VCaP (cell line): Measurements from ENCODE around the gene CADM3.

Experiments used
- H3K27ac ChIP-seq: fragments of 450-650 bp; 2 replicates; pipeline ENCODE4 v1.5.1; 2017
- CTCF ChIP-seq: fragments of 450-650 bp; conservative IDR thresholded peaks from 2 replicates; pipeline ENCODE4 v1.5.1; 2017; ENCODE audit warnings: mild to moderate bottlenecking, moderate library complexity

CADM3 gene

GRCh38 chr1:159200769-159201168 is 29.4 kb downstream of the CADM3 start:
- TF ChIP-seq CTCF, result no peak
- no peak overlapping the region for H3K27ac ChIP-seq

GRCh38 chr1:159201642-159202041 is 30.2 kb downstream of the CADM3 start:
- H3K27ac ChIP-seq, result no peak overlapping the region
- no peak for TF ChIP-seq CTCF

- TF ChIP-seq CTCF, result no peak
- H3K27ac ChIP-seq, result no peak overlapping the region
These were observed 32.2 kb downstream of the CADM3 start for GRCh38 chr1:159203610-159204009.

- no peak within 1 kb of the TSS for H3K27ac ChIP-seq
These were observed 33.0 kb downstream of the CADM3 start, which contains the start of gene ACKR1 for GRCh38 chr1:159204161-159205141. TSS of gene ACKR1 (plus strand) at chr1:159204875. CDS start at chr1:159204960, 85 bp downstream.

GRCh38 chr1:159205225-159205624 is 33.8 kb downstream of the CADM3 start:
- TF ChIP-seq CTCF, result no peak
- H3K27ac ChIP-seq, result no peak overlapping the region

More at GRCh38 chr1:159204161-159205141, 33.0 kb downstream of the CADM3 start, which contains the start of gene ACKR1:
- TF ChIP-seq CTCF, result no peak

- TF ChIP-seq CTCF, result no peak
- H3K27ac ChIP-seq, result no peak overlapping the region
These were observed 34.7 kb downstream of the CADM3 start for GRCh38 chr1:159206110-159206509.

- TF ChIP-seq CTCF, result no peak
- no peak overlapping the region for H3K27ac ChIP-seq
These were observed 35.7 kb downstream of the CADM3 start for GRCh38 chr1:159207080-159207479.
